ENCODE measurements around the gene HTR3E. TPM values are rescaled to one million over a fixed set of nuclear protein-coding genes. Genes with fewer than 3 reads are reported as not detected.

HTR3E gene, protein sequence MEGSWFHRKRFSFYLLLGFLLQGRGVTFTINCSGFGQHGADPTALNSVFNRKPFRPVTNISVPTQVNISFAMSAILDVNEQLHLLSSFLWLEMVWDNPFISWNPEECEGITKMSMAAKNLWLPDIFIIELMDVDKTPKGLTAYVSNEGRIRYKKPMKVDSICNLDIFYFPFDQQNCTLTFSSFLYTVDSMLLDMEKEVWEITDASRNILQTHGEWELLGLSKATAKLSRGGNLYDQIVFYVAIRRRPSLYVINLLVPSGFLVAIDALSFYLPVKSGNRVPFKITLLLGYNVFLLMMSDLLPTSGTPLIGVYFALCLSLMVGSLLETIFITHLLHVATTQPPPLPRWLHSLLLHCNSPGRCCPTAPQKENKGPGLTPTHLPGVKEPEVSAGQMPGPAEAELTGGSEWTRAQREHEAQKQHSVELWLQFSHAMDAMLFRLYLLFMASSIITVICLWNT
- total RNA-seq: not detected

DNA sequence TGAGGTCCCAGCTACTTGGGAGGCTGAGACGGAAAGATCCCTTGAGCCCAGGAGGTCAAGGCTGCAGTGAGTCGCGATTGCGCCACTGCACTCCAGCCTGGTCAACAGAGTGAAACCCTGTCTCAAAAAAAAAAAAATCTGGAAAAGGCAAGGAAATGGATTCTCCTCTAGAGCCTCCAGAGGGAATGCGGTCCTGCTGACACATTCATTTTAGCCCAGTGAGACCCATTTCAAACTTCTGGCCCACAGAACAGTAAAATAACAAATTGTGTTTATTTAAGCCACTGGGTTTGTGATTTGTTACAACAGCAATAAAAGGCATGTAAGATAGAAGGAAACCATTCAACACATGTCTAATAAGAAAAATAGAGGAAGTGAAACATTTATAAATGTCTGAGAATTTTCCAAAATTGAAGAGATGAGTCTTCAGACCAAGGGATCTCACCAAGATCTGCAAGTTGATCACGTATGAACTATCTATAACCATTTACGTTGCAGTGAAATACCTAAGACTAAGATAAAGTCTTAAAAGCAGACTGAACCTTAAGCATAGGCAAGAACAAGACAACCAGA, at the start of gene HTR3E:
HTR3E (plus strand) TSS at position 254 of the 573 bp plus-strand sequence. CDS start 466 bp downstream, outside the sequence.
- DNase-seq (no peak), ATAC-seq (ENCODE audit: low FRiP score in 2 of 2) (no peak)
- no peaks in the 10 kb centered on the region for H3K4me1 ChIP-seq
- no peak within 1 kb of the TSS for H3K27ac ChIP-seq
- 91% methylated on average over 7 of the region's 7 CpGs for WGBS, 2 donors
- no peak within 1 kb of the TSS for H3K4me3 ChIP-seq
- no peak for TF ChIP-seq POLR2AphosphoS5 (IDR thresholded peaks at IDR 0.05)
- TF ChIP-seq, protein P1, sequence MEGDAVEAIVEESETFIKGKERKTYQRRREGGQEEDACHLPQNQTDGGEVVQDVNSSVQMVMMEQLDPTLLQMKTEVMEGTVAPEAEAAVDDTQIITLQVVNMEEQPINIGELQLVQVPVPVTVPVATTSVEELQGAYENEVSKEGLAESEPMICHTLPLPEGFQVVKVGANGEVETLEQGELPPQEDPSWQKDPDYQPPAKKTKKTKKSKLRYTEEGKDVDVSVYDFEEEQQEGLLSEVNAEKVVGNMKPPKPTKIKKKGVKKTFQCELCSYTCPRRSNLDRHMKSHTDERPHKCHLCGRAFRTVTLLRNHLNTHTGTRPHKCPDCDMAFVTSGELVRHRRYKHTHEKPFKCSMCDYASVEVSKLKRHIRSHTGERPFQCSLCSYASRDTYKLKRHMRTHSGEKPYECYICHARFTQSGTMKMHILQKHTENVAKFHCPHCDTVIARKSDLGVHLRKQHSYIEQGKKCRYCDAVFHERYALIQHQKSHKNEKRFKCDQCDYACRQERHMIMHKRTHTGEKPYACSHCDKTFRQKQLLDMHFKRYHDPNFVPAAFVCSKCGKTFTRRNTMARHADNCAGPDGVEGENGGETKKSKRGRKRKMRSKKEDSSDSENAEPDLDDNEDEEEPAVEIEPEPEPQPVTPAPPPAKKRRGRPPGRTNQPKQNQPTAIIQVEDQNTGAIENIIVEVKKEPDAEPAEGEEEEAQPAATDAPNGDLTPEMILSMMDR (IDR thresholded peaks at IDR 0.05): no peak
- no peak for TF ChIP-seq EP300 (IDR thresholded peaks at IDR 0.05)
- TF ChIP-seq POLR2A (IDR thresholded peaks at IDR 0.05): no peak
- H3K9me3 ChIP-seq: peaks cover 7 to 12% (median 9%) of the 10 kb centered on the region in 4 donors
- H3K36me3 ChIP-seq: no peaks in the 10 kb centered on the region
- H3K27me3 ChIP-seq: no peaks in the 10 kb centered on the region

DNA sequence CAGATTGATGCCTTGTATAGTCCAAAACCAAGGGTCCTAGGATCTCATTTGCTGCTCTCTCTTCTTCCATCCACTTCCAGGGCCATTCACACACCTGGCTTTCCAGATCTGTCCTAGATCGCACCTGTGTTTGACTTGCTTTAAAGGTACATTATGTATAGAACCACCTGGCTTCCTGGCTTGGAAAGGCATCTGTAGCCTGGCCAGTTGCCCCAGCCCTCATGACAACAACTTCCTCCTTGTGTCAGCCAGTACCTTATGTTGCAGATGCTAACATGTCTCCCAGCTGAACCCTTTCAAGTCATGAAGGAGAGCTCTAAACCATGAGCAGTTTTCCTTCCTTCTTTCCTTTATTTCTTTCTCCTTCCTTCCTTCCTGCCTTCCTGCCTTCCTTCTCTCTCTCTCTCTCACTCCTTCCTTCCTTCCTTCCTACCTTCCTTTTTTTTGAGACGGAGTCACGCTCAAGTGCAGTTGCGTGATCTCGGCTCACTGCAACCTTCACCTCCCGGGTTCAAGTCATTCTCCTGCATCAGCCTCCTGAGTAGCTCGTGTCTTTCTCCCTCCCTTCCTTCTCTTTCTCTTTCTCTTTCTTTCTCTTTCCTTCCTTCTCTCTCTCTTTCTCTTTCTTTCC, 46.5 kb upstream of the HTR3E start:
- Histone ChIP-seq H3K27ac (no peak overlapping the region), H3K4me3 (no peak overlapping the region), H3K27me3 (no peaks in the 10 kb centered on the region), H3K36me3 (no peaks in the 10 kb centered on the region), H3K9me3 (no peaks in the 10 kb centered on the region), H3K4me1 (no peaks in the 10 kb centered on the region)
- 69 to 83% methylated on average over 7 of the region's 7 CpGs for WGBS, 2 donors
- DNase-seq (peak in 1 of 2 donors; percentile 32), ATAC-seq (ENCODE audit: low FRiP score in 2 of 2) (no peak)
- TF ChIP-seq EP300 (IDR thresholded peaks at IDR 0.05): no peak
- TF ChIP-seq POLR2A (IDR thresholded peaks at IDR 0.05): no peak
- TF ChIP-seq, protein P1 (IDR thresholded peaks at IDR 0.05): no peak
- no peak for TF ChIP-seq POLR2AphosphoS5 (IDR thresholded peaks at IDR 0.05)

DNA sequence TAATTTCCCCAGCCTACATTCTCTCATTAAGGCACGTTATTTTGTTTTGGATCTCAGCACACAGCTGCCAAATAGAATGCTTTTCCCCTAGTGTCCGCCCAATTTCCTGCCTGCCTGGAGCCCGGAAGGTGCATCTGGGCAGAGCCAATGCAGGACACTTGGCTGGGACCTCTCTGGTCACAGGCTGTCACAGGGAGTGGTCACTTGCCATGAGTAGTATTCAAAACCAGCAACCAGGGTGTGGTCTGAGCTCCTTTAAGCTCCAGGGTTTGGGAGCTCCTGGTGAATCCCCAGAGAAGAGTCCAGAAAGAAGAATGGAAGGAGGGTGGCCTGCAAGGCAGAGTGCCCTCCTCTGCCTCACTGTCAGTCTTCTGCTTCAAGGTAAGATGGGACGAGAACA, 44.1 kb upstream of the HTR3E start, which contains the start of gene HTR3C:
HTR3C (plus strand) TSS at position 281 of the 400 bp plus-strand sequence; CDS start at position 315, 34 bp downstream.
- Histone ChIP-seq H3K27me3 (no peaks in the 10 kb centered on the region), H3K4me3 (peak within 1 kb of the TSS in 1 of 4 donors; percentile 10), H3K9me3 (no peaks in the 10 kb centered on the region), H3K27ac (no peak within 1 kb of the TSS), H3K36me3 (no peaks in the 10 kb centered on the region), H3K4me1 (no peaks in the 10 kb centered on the region)
- WGBS, 2 donors: 61 to 74% methylated on average over 4 of the region's 4 CpGs
- ATAC-seq (ENCODE audit: low FRiP score in 2 of 2) (no peak), DNase-seq (no peak)
- TF ChIP-seq, protein P1 (IDR thresholded peaks at IDR 0.05): no peak
- TF ChIP-seq EP300 (IDR thresholded peaks at IDR 0.05) (no peak), POLR2AphosphoS5 (IDR thresholded peaks at IDR 0.05) (no peak), POLR2A (IDR thresholded peaks at IDR 0.05) (no peak)

DNA sequence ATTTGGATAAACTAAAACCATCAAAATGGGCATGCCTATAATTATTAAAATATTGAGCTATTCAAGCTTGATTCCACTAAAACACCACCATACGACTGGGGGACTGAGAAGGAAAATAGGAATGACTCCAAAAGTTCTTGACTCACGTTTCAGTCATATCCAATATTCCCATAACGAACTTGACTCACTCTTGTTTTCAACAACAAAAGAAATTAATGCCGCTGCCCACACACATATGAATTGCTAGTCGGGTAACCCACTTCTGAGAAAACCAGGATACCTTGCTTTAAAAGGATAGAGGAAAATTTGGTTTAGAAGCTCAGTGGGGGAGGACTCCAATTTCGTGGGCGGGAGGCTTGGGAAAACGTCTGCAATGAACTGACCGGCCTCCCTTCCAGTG, 38.8 kb upstream of the HTR3E start:
- no peaks in the 10 kb centered on the region for H3K36me3 ChIP-seq
- H3K27me3 ChIP-seq: no peaks in the 10 kb centered on the region
- no peak for ATAC-seq (ENCODE audit: low FRiP score in 2 of 2)
- no peak overlapping the region for H3K27ac ChIP-seq
- H3K4me1 ChIP-seq: no peaks in the 10 kb centered on the region
- TF ChIP-seq EP300 (IDR thresholded peaks at IDR 0.05): no peak
- TF ChIP-seq POLR2A (IDR thresholded peaks at IDR 0.05): no peak
- no peak for TF ChIP-seq POLR2AphosphoS5 (IDR thresholded peaks at IDR 0.05)
- TF ChIP-seq, protein P1 (IDR thresholded peaks at IDR 0.05): no peak
- no peak for DNase-seq
- H3K9me3 ChIP-seq: no peaks in the 10 kb centered on the region
- H3K4me3 ChIP-seq: no peak overlapping the region
- WGBS, 2 donors: 79 to 80% methylated on average over 9 of the region's 9 CpGs
